Measurements from ENCODE around the gene SOX8.
"Not testable (repeated sequence)": the region's sequence is repeated elsewhere in the genome, so short reads cannot be mapped to it uniquely, and the experiment has no call there.

Gene SOX8

DNA sequence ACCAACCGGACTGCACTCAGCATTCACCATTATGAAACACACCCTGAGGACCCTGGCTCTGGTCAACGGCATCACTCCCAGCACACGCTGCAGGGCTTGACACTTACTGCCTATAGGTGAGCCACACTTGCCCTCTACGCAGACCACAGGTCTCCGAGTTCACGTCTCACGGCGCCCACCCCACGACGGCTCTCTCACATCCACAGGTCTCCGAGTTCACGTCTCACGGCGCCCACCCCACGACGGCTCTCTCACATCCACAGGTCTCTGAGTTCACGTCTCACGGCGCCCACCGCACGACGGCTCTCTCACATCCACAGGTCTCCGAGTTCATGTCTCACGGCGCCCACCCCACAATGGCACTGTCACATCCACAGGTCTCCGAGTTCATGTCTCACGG, 25.8 kb upstream of the SOX8 start:
- DNase-seq (ENCODE audit: low read depth): not testable (repeated sequence)

DNA sequence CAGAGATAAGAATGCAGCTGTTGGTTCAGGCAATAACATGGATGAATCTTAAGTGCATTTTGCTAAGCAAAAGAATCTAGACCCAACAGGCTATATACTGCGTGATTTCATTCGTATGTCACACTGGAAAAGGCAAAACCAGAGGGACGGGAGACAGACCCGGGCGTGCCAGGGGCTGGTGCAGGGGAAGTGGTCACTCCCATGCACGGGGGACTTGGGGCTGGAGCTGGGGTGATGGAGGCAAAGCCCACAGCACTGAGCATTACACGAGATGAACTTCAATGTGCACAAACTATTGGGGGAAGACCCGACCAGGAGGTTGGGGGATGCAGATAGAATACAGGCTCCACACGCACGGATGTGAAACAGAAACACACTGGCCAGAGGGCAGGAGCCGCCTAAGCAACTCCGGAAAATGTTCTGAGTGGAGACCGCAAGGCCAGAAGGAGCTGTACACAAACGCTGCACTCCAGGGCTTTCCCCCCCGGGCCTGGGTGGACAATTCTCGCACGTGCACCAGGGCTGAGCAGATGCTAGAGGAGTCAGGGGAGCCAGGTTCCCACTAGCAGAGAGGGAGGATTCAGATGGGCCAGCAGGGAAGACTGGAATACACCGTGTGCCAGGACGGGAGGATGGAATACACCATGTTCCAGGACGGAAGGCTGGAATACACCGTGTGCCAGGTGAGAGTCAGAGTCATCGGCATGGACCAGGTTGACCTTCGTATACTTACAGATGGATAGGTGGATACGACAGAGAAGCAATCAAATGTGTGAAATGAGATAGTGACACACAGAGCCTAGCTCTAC, 22.1 kb upstream of the SOX8 start:
- no peak for DNase-seq (ENCODE audit: low read depth)

DNA sequence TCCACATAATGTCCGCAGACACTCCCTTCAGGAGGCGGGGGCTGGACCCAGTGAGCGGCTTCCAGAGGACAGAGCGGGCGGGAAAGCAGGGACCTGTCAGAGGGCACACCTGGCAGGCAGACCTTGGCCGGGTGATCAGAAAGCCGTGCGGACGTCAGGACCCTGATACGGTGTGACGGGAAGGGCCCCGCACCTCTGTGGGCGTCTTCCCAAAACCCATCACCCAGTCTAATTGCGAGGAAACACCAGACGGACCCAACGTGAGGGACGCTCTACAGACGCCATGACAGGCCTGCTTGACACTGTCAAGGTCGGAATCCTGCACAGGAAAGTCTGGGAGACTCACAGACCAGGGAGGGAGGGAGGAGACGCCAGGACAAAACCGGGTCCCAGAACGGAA, 19.2 kb upstream of the SOX8 start:
- DNase-seq (ENCODE audit: low read depth): no peak

DNA sequence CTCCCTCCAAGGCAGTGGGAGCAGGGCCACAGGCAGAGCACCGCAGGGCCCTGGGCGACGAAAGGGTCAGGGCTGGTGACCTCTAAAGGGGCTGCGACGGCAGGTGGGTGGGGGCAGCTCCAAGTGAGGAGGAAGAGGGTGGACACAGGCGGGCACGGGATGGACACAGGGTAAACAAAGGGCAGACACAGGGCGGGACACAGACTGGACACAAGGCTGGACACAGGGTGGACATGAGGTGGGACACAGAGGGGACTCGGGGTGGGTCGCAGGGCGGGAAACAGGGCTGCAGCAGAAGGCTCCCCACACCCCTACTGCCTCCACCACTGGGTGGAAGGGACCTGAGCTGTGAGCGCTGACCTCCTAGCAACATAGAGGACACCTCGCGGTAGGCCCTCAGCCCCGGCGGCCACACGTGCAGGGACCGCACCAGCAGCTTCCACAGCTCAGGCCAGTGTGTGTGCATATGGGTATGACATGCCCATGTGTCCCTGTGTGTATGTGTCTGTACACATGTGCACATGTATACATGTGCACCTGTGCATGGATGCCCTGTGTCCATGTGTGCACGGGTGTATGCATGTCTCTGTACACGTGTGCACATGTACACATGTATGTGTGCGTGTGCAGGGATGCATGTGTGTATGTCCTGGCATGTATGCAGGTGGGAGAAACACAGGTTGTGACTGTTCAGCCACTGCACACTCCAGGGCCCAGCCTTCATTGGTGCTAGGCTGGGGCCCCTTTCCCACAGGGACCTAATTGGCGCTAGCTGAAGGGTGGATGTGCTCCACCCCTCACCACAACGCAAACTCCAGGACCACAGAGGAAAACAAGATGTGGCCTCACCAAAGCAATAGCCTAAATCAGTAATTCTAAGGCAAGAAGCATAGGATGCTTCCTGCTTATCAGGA, 18.4 kb upstream of the SOX8 start:
- DNase-seq (ENCODE audit: low read depth): no peak

DNA sequence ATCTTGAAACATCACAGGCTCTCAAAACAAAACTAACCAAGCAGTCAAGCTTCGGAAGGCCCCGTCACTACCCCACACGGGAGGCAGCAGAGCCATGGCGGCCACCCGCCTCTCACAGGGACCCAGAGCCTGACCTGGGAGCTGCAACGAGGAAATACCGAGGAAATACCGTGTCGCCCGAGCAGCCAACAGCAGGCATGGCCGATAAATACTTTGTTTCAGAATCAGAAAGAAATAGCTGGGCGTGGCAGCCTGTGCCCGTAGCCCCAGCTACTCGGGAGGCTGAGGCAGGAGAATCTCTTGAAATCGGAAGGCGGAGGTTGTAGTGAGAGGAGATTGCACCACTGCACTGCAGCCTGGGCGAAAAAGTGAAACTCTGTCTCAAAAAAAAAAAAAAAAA, 17.7 kb upstream of the SOX8 start:
- no peak for DNase-seq (ENCODE audit: low read depth)

DNA sequence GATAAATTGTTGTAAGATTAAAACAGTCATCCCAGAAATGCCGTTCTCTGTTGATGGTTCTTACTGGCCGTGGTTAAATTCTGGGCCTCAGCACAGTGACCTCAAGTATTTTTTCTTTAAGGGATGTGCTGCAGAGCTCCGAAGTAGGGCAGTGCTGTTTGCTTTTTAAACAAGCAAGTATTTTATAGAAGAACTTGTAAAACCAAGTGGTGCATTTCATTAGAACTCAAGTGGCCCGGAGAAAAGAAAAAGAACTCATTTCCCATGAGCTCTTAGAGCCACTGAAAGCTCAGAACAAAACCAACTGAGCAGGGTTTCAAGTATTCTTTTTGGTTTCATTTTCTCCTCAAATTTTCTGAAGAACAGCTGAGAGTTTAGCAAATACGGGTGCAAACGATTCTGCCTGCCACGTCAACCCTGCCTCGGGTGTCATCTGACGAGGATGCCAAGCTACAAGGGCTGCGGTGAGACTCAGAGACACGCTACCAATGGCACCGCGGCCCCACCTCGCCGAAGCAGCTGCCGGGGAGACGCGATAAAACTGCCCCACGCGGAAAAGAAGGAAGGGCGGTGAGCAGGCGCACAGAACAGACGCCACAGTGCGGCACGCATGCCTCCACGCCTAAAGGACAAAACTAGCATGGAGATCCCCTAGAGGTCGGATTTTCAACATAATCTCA, 17.1 kb upstream of the SOX8 start:
- DNase-seq (ENCODE audit: low read depth): no peak

DNA sequence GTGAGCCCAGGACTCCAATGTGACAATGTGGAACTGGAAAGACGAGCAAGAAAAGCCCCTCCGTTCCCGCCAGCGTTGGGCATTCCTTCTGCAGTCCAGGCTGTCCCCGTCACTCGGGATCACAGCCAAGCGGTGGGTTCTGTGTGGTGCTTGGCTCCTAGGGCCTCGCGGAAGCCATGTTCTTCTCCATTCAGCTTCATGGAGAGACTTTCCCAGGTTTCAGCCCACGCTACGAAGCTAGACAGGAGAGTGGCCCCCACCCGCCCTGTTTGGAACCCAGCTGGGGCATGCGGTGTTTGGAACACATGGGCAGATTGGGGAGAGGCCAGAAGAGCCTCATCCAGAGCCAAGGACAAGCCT, 16.6 kb upstream of the SOX8 start:
- no peak for DNase-seq (ENCODE audit: low read depth)

DNA sequence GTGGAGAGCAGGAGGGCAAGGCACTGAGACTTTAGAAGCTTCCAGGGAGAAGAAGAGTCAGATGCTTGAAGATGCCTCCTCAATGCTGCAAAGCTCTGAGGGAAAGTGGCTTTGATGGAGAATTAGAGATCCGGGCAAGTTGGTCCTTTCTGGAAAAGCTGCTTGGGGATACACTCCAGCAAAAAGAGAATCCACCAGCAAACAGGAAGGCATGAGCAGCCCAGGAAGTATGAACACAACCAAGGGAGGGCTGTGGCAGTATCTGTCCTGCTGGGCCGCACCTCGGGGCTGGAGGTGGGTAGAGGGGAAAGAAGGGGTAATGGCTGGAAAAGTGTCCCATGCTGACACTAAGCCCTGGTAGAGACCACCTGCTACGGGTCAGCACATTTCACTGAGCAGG, 16.1 kb upstream of the SOX8 start:
- DNase-seq (ENCODE audit: low read depth): no peak

DNA sequence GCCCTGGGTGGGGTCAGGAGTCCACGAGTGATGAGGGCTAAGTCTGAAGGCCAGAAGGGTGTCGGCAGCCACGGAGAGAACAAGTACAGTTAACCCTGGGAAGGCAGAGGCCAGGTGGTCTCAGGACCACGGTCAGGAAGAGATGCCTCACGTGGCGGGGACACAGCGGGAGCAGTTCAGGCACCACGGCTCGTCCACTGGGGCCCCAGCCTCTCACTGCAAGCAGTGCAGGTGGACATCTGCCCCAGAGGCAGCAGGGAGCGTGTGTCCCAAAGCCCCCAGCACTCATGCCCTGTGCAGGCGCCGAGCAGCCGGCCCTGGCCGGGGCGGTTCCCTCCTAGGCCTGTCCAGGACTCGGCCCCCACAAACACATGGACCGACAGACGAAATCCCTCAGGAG, 15.5 kb upstream of the SOX8 start:
- DNase-seq (ENCODE audit: low read depth): no peak

DNA sequence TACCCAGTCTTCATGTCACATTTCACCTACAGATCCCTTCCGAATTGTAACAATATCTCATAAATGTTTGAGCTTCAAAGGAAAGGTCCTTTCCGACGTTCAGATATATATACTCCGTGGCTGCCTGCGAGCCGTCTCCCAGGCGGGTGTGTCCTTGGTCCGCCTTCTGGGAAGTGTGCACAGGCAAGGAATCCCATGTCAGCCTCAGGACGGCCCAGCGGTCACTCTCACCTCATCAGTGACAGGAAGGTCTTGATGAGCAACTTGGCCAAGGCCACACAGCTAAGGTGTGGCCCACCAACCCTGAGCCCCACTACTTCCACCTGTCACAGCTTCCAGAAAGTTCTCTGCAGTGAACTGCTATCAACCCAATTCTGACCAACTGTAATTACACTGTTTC, 15.1 kb upstream of the SOX8 start:
- DNase-seq (ENCODE audit: low read depth): no peak

DNA sequence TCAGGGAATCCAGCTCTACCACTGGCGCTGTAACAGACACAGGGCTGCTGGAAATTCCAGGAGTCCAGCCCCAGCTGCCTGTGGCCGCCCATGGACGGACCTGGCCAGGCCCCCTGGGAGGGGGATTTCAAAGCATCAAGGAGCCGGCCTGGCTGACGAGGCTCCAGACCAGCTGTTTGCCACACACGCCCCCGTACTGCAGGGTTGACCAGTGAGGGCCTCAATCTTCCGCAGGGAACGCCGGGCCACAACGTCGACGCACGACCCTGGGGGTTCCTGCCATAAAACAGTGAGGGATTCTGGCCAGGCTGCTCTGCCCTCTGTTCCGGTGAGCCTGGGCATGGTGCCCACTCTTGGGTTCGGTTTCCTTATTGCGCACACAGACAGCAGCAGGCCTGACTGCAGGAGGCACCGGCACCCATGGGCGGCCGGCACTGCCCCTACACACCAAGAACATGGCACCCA, 14.5 kb upstream of the SOX8 start:
- DNase-seq (ENCODE audit: low read depth): no peak

DNA sequence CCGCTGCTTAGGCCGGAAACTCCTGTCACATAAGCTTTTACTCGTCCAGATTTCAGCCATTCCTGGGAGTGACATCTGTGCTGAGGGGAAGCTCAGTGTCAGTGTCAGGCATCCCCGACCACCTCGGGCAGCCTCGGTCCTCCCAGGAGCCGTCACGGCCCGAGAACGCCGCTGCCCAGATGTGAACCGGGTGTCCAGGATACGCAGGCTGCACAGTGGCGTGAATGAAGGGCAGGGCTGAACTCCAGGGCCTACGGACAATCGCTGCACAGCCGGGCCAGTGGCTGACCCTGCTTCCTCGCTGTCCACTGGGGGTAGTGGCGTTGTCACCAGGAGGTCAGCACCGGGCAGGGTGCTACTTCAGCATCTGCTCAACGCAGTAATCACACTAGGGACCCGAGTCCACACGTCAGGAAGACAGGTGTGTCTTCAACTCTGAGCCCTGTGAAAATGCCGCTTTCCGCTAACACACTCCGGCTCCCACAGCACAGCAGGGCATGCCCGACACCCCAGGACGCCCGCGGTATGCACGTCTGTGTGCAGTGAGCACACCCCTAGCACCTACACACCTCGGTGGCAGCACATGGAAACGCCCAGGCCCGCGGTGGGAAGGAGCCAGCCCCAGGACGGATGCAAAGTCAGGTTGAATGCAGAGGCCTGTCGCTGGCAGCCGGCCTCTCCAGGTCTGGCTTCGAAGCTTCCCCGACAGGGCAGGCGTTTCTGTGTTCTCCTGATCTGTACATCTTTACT, 13.8 kb upstream of the SOX8 start:
- no peak for DNase-seq (ENCODE audit: low read depth)

DNA sequence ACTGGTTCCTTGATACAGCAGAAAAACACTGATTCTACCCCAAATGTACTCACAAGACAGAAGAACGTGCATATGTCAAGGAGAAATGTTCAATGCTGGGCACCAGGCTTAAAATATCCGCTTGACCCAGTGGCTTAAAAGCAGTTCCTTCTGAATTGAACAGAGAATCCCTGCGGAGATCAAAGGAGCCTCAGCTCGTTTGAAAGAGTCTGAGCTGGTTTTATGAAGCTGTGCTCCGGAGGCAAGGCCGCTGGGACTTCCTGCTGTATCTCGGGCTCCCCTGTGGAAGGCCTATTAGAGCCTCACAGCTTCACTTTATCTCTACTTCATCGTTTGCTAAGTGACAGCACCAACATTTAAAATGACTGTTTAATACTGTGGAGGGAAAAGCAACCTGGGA, 12.9 kb upstream of the SOX8 start:
- DNase-seq (ENCODE audit: low read depth): no peak

DNA sequence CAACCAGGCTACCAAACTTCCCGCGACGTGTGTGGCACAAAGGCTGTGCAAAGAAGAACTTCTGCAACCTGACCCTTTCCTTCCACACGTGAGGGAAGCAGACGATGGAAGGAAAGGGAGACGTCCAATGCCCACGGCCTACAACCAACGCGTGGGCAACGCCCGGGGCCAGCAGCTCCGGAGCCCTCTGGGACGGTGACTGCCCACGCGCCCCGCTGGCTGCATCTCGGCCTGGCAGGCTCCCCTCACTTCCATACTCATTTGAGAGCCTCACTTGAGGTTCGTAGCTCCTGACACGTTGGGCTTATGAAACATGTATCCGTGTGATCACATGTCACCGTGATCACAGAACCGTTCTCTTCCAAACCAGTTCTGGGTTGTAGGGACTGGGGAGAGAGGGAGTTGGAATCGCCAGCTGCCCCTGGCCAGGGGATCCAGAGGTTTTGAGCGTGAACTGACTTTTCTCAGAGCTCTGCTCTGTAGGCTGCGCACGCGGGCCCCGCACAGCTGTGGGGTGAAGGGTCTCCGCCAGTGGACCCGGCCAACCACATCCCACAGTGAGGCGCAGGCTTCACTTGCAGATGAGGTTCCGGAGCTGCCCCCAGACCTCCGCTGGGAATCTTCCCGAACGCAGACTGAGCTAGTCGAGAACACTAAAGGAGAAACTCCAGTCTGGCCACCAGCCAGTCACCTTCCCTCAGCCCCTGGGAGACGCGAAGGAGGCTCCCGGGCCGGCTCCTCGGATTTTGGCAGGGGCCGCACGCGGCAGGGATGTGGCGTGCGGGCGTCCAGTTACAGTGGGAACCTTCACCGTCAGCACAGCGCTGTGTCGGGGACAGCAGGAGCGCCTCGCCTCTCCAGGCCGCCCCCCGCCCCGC, 11.8 kb upstream of the SOX8 start:
- no peak for DNase-seq (ENCODE audit: low read depth)

DNA sequence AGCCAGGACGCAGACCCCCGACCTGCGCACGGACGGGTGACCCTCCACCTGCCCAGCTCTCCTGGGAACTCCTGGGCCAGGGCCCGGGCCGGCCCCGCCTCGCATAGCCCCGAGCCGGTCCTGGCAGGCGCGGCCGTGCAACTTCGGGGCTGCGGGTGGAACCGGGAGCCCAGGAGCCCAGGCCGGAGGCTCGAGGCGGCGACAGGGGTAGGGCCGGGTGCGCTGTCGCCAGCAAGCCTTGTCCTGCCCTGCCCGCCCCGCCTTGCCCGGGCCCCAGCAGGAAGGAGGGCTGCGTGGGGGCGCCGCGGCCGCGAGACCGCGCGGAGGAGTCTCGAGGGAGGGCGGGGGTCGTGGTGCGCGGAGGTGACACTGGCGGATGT, 11.2 kb upstream of the SOX8 start:
- DNase-seq (ENCODE audit: low read depth): no peak

DNA sequence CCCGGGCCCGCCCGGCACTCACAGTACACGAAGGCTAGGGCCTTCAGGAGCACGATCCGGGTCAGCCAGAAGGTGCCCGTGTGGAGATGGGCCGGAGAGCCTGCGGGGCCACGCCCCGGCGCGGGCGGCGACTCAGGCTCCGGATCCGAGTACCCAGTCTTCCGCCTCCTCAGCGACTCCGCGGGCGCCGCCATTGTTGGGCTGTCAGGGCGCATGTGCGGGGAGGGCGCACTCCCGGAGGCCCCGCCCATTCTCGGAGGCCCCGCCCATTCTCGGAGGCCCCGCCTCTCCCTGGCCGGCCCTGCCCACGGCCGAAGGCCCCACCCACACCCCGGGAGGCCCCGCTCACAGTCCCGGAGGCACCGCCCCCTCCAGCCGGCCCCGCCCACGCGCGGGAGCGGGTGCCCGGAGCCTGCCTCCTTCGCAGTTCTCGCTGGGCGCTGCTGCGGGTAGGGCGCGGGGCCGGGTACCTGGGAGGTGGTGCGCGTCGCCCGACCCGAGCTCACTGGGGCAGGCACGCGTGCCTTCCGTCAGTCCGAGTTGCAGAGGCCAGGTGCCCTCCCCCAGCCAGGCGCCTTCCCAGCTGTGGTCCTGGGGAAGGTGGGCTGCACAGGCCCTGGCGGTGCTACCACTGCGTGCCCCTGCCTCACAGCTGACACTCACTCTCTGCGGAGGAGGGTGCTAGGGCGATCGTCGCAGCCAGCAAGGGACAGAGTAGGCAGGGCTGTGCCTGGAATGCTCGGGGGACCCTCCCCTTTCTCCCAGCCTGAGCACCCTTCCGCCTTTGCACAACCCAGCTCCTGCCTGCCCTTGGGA, 10.6 kb upstream of the SOX8 start, which contains the start of gene LMF1:
Gene LMF1, minus strand, starts transcription at position 219 of the 816 bp plus-strand sequence. Its CDS starts 4 bp downstream, at position 215.
- DNase-seq (ENCODE audit: low read depth): peak; percentile 99

DNA sequence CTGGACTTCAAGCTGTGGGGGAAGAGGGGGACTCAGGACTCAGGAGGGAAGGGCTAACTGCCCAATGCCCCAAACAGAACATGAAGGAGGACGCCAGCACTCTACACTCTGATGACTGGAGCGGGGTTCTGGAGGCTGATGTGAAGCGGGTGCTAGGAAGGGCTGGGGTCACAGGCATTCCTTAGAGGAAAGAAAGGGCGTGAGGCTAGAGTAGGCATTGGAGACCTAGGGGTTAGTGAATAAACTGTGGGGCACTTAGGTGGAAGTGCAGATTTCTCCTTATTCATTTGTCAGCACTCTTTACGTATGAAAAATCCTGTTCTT, 10.0 kb upstream of the SOX8 start:
- DNase-seq (ENCODE audit: low read depth): no peak

DNA sequence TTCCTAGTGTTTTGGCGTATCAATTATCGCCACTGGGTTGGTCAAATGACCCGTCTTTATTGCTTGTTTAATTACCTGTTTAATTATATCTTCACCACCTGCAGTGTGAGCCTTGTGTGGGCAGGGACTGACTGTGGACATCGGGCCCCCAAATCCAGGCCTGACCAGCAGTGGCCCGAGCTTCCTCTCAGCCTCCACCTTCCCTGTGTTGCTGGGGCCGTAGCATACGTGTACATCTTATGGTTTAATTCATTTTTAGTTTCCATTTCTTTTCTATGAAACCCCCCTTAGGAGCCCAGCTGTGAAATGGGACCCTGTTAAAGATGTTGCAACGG, 9.6 kb upstream of the SOX8 start:
- DNase-seq (ENCODE audit: low read depth): no peak

DNA sequence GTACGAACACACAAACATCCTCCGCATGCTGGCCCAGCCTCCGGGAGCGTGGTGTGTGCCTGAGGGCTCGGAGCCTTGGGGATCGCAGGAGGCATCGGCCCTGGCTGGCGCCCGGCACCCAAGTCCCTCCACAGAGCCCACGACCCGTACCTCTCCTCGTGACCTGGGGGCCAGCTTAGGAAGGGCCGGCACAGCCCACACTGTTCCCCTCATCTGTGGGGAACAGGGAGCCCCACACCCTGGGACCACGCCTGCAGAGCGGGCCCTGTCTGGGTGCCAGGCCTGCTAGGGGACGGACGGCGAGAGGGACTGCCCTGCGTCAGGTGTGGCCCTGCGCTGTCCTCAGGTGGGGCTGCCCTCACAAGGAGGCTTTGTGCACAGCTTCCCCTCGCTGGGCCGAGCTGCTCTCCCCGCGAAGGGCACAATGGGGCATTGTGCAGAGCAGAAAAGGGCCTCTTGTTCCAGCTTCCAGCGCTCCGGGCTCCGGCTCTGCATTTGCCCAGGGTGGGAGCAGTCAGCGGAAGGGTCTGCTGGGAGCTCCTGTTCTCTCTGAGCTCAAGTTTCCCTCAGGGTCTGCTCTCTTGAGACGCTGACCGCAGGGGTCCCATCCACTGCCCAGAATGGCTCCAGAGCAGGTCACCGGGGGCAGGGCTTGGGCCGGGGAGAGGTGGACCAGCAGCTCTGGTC, 9.1 kb upstream of the SOX8 start:
- DNase-seq (ENCODE audit: low read depth): no peak

DNA sequence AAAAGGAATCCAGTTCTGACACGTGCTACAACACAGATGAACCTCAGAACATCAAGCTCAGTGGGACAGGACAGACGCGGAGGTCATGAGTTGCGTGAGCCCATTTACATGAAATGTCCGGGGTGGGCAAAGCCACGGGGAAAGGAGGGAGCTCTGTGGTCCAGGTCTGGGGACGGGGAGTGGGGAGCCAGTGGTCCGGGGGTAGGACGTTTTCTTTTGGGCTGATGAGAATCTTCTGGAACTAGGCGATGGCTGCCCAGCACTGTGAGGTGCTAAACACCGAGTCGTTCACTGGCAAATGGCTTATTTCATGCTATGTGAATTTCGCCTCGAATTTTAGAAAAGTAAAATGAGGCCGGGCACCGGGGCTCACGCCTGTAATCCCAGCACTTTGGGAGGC, 8.2 kb upstream of the SOX8 start:
- DNase-seq (ENCODE audit: low read depth): no peak
